MV-4-11 (cell line): ENCODE results near the gene AGPAT3.
"Not testable (repeated sequence)": the region's sequence is repeated elsewhere in the genome, so short reads cannot be mapped to it uniquely, and the experiment has no call there.

ENCODE experiments used
- DNase-seq: peaks from one replicate; lab custom pipeline; 2025; lab: John Stamatoyannopoulos, UW

The AGPAT3 gene

GRCh38 chr21:43835050-43835449 is 30.0 kb upstream of the AGPAT3 start:
- DNase-seq: peak; percentile 32

- no peak for DNase-seq
Measured at GRCh38 chr21:43835861-43836260, 29.2 kb upstream of the AGPAT3 start.

GRCh38 chr21:43836616-43837015 is 28.4 kb upstream of the AGPAT3 start:
- DNase-seq: no peak

GRCh38 chr21:43840259-43840658 is 24.8 kb upstream of the AGPAT3 start:
- DNase-seq: no peak

GRCh38 chr21:43842742-43843141 is 22.3 kb upstream of the AGPAT3 start:
- peak; percentile 88 for DNase-seq

GRCh38 chr21:43844906-43845305 is 20.1 kb upstream of the AGPAT3 start:
- DNase-seq: not testable (repeated sequence)

- no peak for DNase-seq
Measured at GRCh38 chr21:43845386-43845785, 19.6 kb upstream of the AGPAT3 start.

GRCh38 chr21:43846430-43846829 is 18.6 kb upstream of the AGPAT3 start:
- DNase-seq: no peak

- no peak for DNase-seq
Measured at GRCh38 chr21:43847301-43847700, 17.7 kb upstream of the AGPAT3 start.

- DNase-seq: no peak
Measured at GRCh38 chr21:43848771-43849170, 16.3 kb upstream of the AGPAT3 start.

- DNase-seq: no peak
Measured at GRCh38 chr21:43849532-43850299, 15.3 kb upstream of the AGPAT3 start.

- DNase-seq: peak; percentile 43
Measured at GRCh38 chr21:43850728-43851295, 14.2 kb upstream of the AGPAT3 start.

- no peak for DNase-seq
Measured at GRCh38 chr21:43851593-43851992, 13.4 kb upstream of the AGPAT3 start.

- no peak for DNase-seq
Measured at GRCh38 chr21:43853851-43854772, 10.9 kb upstream of the AGPAT3 start.

GRCh38 chr21:43854773-43855633 is 10.0 kb upstream of the AGPAT3 start:
- peak; percentile 99 for DNase-seq

- DNase-seq: no peak
Measured at GRCh38 chr21:43855955-43856354, 9.1 kb upstream of the AGPAT3 start.

GRCh38 chr21:43858806-43859648 is 6.0 kb upstream of the AGPAT3 start:
- DNase-seq: no peak

GRCh38 chr21:43859747-43860214 is 5.2 kb upstream of the AGPAT3 start:
- no peak for DNase-seq

- no peak for DNase-seq
Measured at GRCh38 chr21:43861706-43862105, 3.3 kb upstream of the AGPAT3 start.

GRCh38 chr21:43864313-43864961 is 586 bp upstream of the AGPAT3 start:
- DNase-seq: no peak
